ENCODE data around the gene CAMK2N1. TPM values are rescaled to one million over a fixed set of nuclear protein-coding genes. Genes with fewer than 3 reads are reported as not detected.

The CAMK2N1 gene
- total and polyA plus RNA-seq, 10 of the 15 experiments (the other 5 are each of a cell fraction or from before 2014, with no cell fraction given): 0.23 TPM; not detected in 9

- Histone ChIP-seq H4K20me1 (ENCODE audit: control insufficient read depth, insufficient read depth) (no peaks in the 10 kb centered on the region), H2AFZ (ENCODE audit: control insufficient read depth, low read depth, low read length) (no peak overlapping the region), H3K27ac (ENCODE audit: control insufficient read depth, insufficient read depth) (no peak overlapping the region), H3K36me3 (ENCODE audit: control insufficient read depth in 2 of 2, insufficient read depth in 2 of 2, low read length in 1 of 2) (no peaks in the 10 kb centered on the region), H3K9ac (ENCODE audit: control insufficient read depth, insufficient read depth, low read length) (no peak overlapping the region), H3K4me3 (no peak overlapping the region), H3K4me2 (ENCODE audit: control insufficient read depth, insufficient read depth) (no peak overlapping the region), H3K9me3 (replicated peaks; ENCODE audit: control insufficient read depth, insufficient read depth, low read length) (no peaks in the 10 kb centered on the region), H3K79me2 (ENCODE audit: control insufficient read depth, insufficient read depth, low read length) (no peaks in the 10 kb centered on the region), H3K4me1 (ENCODE audit: control insufficient read depth, insufficient read depth, low read length) (no peaks in the 10 kb centered on the region), H3K27me3 (replicated peaks in 1 of 2; ENCODE audit: control insufficient read depth in 2 of 2, insufficient read depth in 2 of 2, low read length in 1 of 2) (peaks cover 0 to 2% of the 10 kb centered on the region in 2 experiments; a peak in 2 of 4 replicates)
- in situ Hi-C loops (cut with MboI): no loop called here
- SMC1A ChIA-PET (ENCODE audit: uncharacterized antibody, unreplicated experiment): no interaction called here
- no peak for ATAC-seq
- POLR2A ChIA-PET: no interaction called here
- DNase-seq (ENCODE audit: low read depth, low spot score): no peak
- no TSS peak for BruUV-seq (replicated peaks)
- 0% methylated on average over 8 of the region's 8 CpGs for WGBS (ENCODE audit: insufficient coverage, insufficient replicate concordance, low lambda C conversion rate, missing lambda C conversion rate)
- RAD21 ChIA-PET (ENCODE audit: unreplicated experiment): no interaction called here
- CTCF ChIA-PET: interaction anchor here (1.1 kb wide), 1 partner anchor 109 kb away, joined by 3 read pairs; no protein-coding TSS in a partner anchor
- no peak for FAIRE-seq
- no peak for TF ChIP-seq POLR2A (IDR thresholded peaks at IDR 0.05; ENCODE audit: low read depth, low read length)
- no peak for TF ChIP-seq RFX5 (IDR thresholded peaks at IDR 0.05; ENCODE audit: low read depth, low read length)
- intact Hi-C loops (cut with micrococcal nuclease; ENCODE audit: unreplicated experiment): no loop called here
These were observed 44.3 kb upstream of the CAMK2N1 start for GRCh38 chr1:20530306-20530705.

GRCh38 chr1:20528221-20528620, 42.2 kb upstream of the CAMK2N1 start:
- Histone ChIP-seq H3K4me2 (ENCODE audit: control insufficient read depth, insufficient read depth) (no peak overlapping the region), H3K4me3 (no peak overlapping the region), H2AFZ (ENCODE audit: control insufficient read depth, low read depth, low read length) (no peak overlapping the region), H3K79me2 (ENCODE audit: control insufficient read depth, insufficient read depth, low read length) (no peaks in the 10 kb centered on the region), H3K9me3 (replicated peaks; ENCODE audit: control insufficient read depth, insufficient read depth, low read length) (no peaks in the 10 kb centered on the region), H3K36me3 (ENCODE audit: control insufficient read depth in 2 of 2, insufficient read depth in 2 of 2, low read length in 1 of 2) (no peaks in the 10 kb centered on the region), H3K27me3 (replicated peaks in 1 of 2; ENCODE audit: control insufficient read depth in 2 of 2, insufficient read depth in 2 of 2, low read length in 1 of 2) (peaks cover 0 to 2% of the 10 kb centered on the region in 2 experiments; a peak in 2 of 4 replicates), H3K9ac (ENCODE audit: control insufficient read depth, insufficient read depth, low read length) (no peak overlapping the region), H4K20me1 (ENCODE audit: control insufficient read depth, insufficient read depth) (no peaks in the 10 kb centered on the region), H3K4me1 (ENCODE audit: control insufficient read depth, insufficient read depth, low read length) (no peaks in the 10 kb centered on the region), H3K27ac (ENCODE audit: control insufficient read depth, insufficient read depth) (no peak overlapping the region)
- in situ Hi-C loops (cut with MboI) (loop anchor here (10.0 kb wide), 1 partner anchor 657 kb away; no protein-coding TSS in a partner anchor), intact Hi-C loops (cut with micrococcal nuclease; ENCODE audit: unreplicated experiment) (no loop called here)
- RAD21 ChIA-PET (ENCODE audit: unreplicated experiment): no interaction called here
- WGBS (ENCODE audit: insufficient coverage, insufficient replicate concordance, low lambda C conversion rate, missing lambda C conversion rate): 19% methylated on average over 7 of the region's 7 CpGs
- no TSS peak for BruUV-seq (replicated peaks)
- DNase-seq (ENCODE audit: low read depth, low spot score) (no peak), FAIRE-seq (no peak), ATAC-seq (no peak)
- POLR2A ChIA-PET: no interaction called here
- SMC1A ChIA-PET (ENCODE audit: uncharacterized antibody, unreplicated experiment): no interaction called here
- TF ChIP-seq POLR2AphosphoS2 (IDR thresholded peaks at IDR 0.05; ENCODE audit: low read depth, low read length): no peak
- TF ChIP-seq MAX (IDR thresholded peaks at IDR 0.05; ENCODE audit: low read depth, low read length): no peak
- no peak for TF ChIP-seq ZNF384 (IDR thresholded peaks at IDR 0.05; ENCODE audit: borderline replicate concordance, low read depth, low read length)
- CTCF ChIA-PET: no interaction called here
